Caco-2 (cell line): ENCODE data around the gene TALDO1. TPM values are rescaled to one million over a fixed set of nuclear protein-coding genes. Genes with fewer than 3 reads are reported as not detected.

Experiments
- BruUV-seq: library from RNA; stranded (reverse); fragments of 400-500 nt; replicated peaks from 2 replicates; lab custom pipeline; 2021; lab: Mats Ljungman, UMichigan
- CTCF ChIA-PET: fragments of 300-600 bp; sonication (Branson Sonifier 250); formaldehyde crosslinking; loops from one replicate; lab custom pipeline; 2022; ENCODE audit warnings: antibody characterized with exemption; lab: Charles Lee
- POLR2A ChIA-PET: fragments of 300-600 bp; sonication (Branson Sonifier 250); formaldehyde crosslinking; loops from one replicate; lab custom pipeline; 2022; ENCODE audit warnings: antibody characterized with exemption; lab: Charles Lee
- DNase-seq, 2 experiments: peaks; one replicate each; pipeline versions ENCODE4 v3.0.0 to v3.0.0-alpha.2; 2020 to 2022
- H3K27me3 ChIP-seq: replicated peaks from 2 replicates; pipeline ENCODE4 v1.6.0; 2011; ENCODE audit warnings: low read length; ENCODE audit not compliant: control insufficient read depth, insufficient read depth
- H3K36me3 ChIP-seq: 2 replicates; pipeline ENCODE4 v1.5.1; 2011; ENCODE audit warnings: low read length; ENCODE audit not compliant: control insufficient read depth, insufficient read depth
- H3K4me1 ChIP-seq: fragments of 250-450 bp; sonication (Bioruptor Pico); 2 replicates; pipeline ENCODE4 v1.5.1; 2020; ENCODE audit warnings: mild to moderate bottlenecking
- H3K4me3 ChIP-seq: 2 replicates; pipeline ENCODE4 v1.5.1; 2011; ENCODE audit warnings: low read depth, mild to moderate bottlenecking, control low read depth, low read length
- H3K9me3 ChIP-seq: fragments of 250-450 bp; sonication (Bioruptor Pico); 2 replicates; pipeline ENCODE4 v1.5.1; 2020; ENCODE audit warnings: mild to moderate bottlenecking, moderate library complexity
- H3K27ac Mint-ChIP-seq: one replicate; pipeline ENCODE4 v1.8.0; 2022; ENCODE audit warnings: mixed read lengths; ENCODE audit not compliant: unreplicated experiment
- H3K27me3 Mint-ChIP-seq: one replicate; pipeline ENCODE4 v1.8.0; 2022; ENCODE audit warnings: mixed read lengths; ENCODE audit not compliant: insufficient read depth, unreplicated experiment
- H3K36me3 Mint-ChIP-seq: one replicate; pipeline ENCODE4 v1.8.0; 2022; ENCODE audit warnings: mild to moderate bottlenecking, mixed read lengths; ENCODE audit not compliant: insufficient read depth, unreplicated experiment
- H3K4me1 Mint-ChIP-seq: one replicate; pipeline ENCODE4 v1.8.0; 2022; ENCODE audit warnings: low read depth, mixed read lengths; ENCODE audit not compliant: unreplicated experiment
- H3K4me3 Mint-ChIP-seq: one replicate; pipeline ENCODE4 v1.8.0; 2022; ENCODE audit warnings: mild to moderate bottlenecking, moderate library complexity, mixed read lengths; ENCODE audit not compliant: unreplicated experiment
- H3K9me3 Mint-ChIP-seq: one replicate; pipeline ENCODE4 v1.8.0; 2022; ENCODE audit warnings: mixed read lengths; ENCODE audit not compliant: unreplicated experiment
- intact Hi-C: fragments of 100-400 bp; cut with micrococcal nuclease; formaldehyde crosslinking; loops from one replicate; pipeline ENCODE4 v1.10.0; 2022; ENCODE audit not compliant: unreplicated experiment
- total RNA-seq: library from RNA; stranded (reverse); gene quantifications from 2 replicates; pipeline ENCODE4 v1.2.3, GENCODE V29; 2022
- TF ChIP-seq, protein P1 (sequence below), 2 experiments: fragments of 200-600 bp in 1 of 2; IDR thresholded peaks; 1 replicate in 1 of 2; 2 replicates in 1 of 2; pipeline versions ENCODE4 v1.5.1 to v1.8.0; 2011 to 2022; ENCODE audit warnings: antibody characterized with exemption in 1 of 2, control low read depth in 1 of 2, inconsistent platforms in 1 of 2, low read depth in 1 of 2, low read length in 1 of 2, mild to moderate bottlenecking in 1 of 2, moderate library complexity in 1 of 2; ENCODE audit not compliant: insufficient read depth in 1 of 2, severe bottlenecking in 1 of 2, unreplicated experiment in 1 of 2

TALDO1 gene
- total RNA-seq, 1 experiment from 2014 or later: 293 TPM

DNA sequence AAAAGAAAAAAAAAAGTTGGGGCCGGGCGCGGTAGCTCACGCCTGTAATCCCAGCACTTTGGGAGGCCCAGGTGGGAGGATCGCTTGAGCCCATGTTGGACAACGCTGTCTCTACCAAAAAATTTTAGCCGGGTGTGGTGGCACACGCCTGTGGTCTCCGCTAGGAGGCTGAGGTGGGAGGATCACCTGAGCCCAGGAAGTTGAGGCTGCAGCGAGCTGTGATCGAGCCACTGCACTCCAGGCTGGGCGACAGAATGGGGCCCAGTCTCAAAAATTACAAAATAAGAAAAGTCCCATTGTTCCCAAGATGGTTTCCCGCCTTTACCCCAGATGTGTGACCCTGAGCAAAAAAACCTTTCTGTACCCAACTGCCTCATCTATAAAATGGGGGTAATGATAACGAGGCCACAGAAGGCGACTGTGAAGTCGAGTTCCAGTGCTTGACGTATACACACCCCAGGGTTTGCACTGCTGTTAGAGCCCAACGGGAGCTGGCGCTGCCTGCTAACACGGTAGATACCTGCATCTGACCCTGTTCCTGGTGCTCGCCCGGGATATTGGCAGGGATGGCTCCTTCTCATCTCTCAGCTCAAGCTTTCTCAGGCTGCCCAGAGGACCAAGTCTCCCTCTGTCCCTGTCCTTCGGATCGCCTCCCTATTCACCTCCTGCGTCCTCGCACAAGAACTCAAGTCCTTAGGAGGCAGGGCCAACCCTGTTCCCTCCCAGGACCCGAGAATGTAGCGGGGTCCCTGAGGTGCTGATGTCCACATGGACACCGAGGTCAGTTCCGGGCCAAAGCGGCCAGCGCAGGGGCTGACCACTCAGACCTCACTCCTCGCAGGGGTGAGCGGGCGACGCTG lies 61.4 kb downstream of the TALDO1 start:
- Mint-ChIP-seq H3K9me3 (no peaks in the 10 kb centered on the region), H3K4me1 (no peaks in the 10 kb centered on the region), H3K27me3 (no peaks in the 10 kb centered on the region), H3K36me3 (peaks cover 61% of the 10 kb centered on the region), H3K27ac (peak overlapping the region; percentile 99), H3K4me3 (peak overlapping the region; percentile 98)
- Histone ChIP-seq H3K4me1 (peaks cover 18% of the 10 kb centered on the region), H3K27me3 (no peaks in the 10 kb centered on the region), H3K9me3 (no peaks in the 10 kb centered on the region), H3K36me3 (peaks cover 14% of the 10 kb centered on the region), H3K4me3 (peak overlapping the region; percentile 98)
- intact Hi-C loops: no loop called here
- CTCF ChIA-PET: interaction anchor here (0.7 to 1.1 kb wide), 2 partner anchors 12 to 1181 kb away, joined by 3 read pairs; no protein-coding TSS in a partner anchor
- POLR2A ChIA-PET: interaction anchor here (0.5 to 1.6 kb wide), 10 partner anchors 11 to 114 kb away, joined by 3 to 35 read pairs (median 5); partner anchors contain the start of genes DEAF1, PNPLA2 and TSPAN4
- BruUV-seq: TSS peak; percentile 68
- DNase-seq: peak in 1 of 2 experiments; percentile 75
- TF ChIP-seq, protein P1, sequence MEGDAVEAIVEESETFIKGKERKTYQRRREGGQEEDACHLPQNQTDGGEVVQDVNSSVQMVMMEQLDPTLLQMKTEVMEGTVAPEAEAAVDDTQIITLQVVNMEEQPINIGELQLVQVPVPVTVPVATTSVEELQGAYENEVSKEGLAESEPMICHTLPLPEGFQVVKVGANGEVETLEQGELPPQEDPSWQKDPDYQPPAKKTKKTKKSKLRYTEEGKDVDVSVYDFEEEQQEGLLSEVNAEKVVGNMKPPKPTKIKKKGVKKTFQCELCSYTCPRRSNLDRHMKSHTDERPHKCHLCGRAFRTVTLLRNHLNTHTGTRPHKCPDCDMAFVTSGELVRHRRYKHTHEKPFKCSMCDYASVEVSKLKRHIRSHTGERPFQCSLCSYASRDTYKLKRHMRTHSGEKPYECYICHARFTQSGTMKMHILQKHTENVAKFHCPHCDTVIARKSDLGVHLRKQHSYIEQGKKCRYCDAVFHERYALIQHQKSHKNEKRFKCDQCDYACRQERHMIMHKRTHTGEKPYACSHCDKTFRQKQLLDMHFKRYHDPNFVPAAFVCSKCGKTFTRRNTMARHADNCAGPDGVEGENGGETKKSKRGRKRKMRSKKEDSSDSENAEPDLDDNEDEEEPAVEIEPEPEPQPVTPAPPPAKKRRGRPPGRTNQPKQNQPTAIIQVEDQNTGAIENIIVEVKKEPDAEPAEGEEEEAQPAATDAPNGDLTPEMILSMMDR (IDR thresholded peaks at IDR 0.05; ENCODE audit: insufficient read depth in 1 of 2, low read depth in 1 of 2, low read length in 1 of 2, severe bottlenecking in 1 of 2, unreplicated experiment in 1 of 2): no peak

DNA sequence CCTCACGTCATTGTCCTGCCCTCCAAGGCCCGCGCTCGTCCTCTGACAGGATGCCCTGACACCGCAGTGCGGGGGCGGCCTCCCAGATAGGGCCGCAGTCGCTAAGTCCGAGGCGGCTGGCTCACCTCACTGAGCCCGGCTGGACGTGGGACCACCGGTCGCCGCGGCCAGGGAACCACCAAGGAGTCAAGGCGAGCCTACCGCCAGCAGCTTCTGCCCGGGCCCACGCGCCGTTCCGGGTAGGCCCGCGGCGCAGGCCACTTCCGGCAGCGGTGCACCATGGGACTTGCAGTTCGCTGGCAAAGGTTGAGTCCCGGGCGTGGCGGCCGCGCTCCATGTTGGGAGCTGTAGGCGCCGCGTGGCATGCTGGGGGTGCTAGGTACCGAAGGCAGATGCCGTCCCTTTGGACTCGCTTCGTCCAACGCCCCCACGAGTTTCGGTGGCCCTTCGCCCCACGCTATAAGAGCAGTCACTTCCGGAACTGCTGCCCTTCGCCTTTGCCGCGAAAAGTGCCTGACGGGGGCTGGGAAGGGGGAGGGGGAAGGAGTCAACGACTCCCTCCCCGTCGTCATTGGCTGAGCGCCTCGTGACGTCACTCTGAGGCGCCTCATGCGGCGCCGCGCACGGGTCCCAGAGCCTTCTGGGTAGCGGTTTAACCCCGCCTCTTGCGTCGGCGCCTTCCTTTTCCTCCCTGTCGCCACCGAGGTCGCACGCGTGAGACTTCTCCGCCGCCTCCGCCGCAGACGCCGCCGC lies 62.2 kb downstream of the TALDO1 start, which contains the start of gene RPLP2:
Gene RPLP2 (plus strand): TSS at position 681 of the 753 bp plus-strand sequence. CDS start 268 bp downstream, outside the sequence.
- Histone ChIP-seq H3K36me3 (peaks cover 14% of the 10 kb centered on the region), H3K27me3 (no peaks in the 10 kb centered on the region), H3K4me3 (peak within 1 kb of the TSS; percentile 98), H3K9me3 (no peaks in the 10 kb centered on the region), H3K4me1 (peaks cover 10% of the 10 kb centered on the region)
- Mint-ChIP-seq H3K27me3 (no peaks in the 10 kb centered on the region), H3K4me3 (peak within 1 kb of the TSS; percentile 98), H3K4me1 (no peaks in the 10 kb centered on the region), H3K27ac (peak within 1 kb of the TSS; percentile 99), H3K36me3 (peaks cover 62% of the 10 kb centered on the region), H3K9me3 (no peaks in the 10 kb centered on the region)
- CTCF ChIA-PET: interaction anchor here (0.7 to 1.1 kb wide), 2 partner anchors 13 to 1180 kb away, joined by 3 read pairs; no protein-coding TSS in a partner anchor
- peak; percentile 97 for DNase-seq
- TF ChIP-seq, protein P1 (IDR thresholded peaks at IDR 0.05; ENCODE audit: insufficient read depth in 1 of 2, low read depth in 1 of 2, low read length in 1 of 2, severe bottlenecking in 1 of 2, unreplicated experiment in 1 of 2): no peak
- intact Hi-C loops: no loop called here
- POLR2A ChIA-PET: interaction anchor here (0.5 to 1.6 kb wide), 11 partner anchors 10 to 116 kb away, joined by 3 to 35 read pairs (median 4); partner anchors contain the start of genes DEAF1, PNPLA2 and TSPAN4
- BruUV-seq: no TSS peak
